RWPE2 (cell line): Measurements from ENCODE around the gene AMZ2.
"Not testable (repeated sequence)": the region's sequence is repeated elsewhere in the genome, so short reads cannot be mapped to it uniquely, and the experiment has no call there.

Experiments used
- ATAC-seq: fragments of 200-7000 bp; cut with Tn5 transposase; 3 replicates; pipeline ENCODE4 v1.9.1; 2021; ENCODE audit warnings: low read depth
- DNase-seq: peaks from one replicate; pipeline ENCODE4 v3.0.0-alpha.2; 2020; ENCODE audit warnings: low spot score
- H3K27ac ChIP-seq: fragments of 450-650 bp; 2 replicates; pipeline ENCODE4 v1.5.1; 2017; ENCODE audit warnings: mild to moderate bottlenecking; ENCODE audit not compliant: poor library complexity, severe bottlenecking
- H3K27me3 ChIP-seq: fragments of 250-450 bp; sonication (Bioruptor Pico); 2 replicates; pipeline ENCODE4 v1.5.1; 2021; ENCODE audit warnings: mild to moderate bottlenecking, moderate library complexity; ENCODE audit not compliant: insufficient read depth, poor library complexity, severe bottlenecking
- H3K36me3 ChIP-seq: fragments of 250-450 bp; sonication (Bioruptor Pico); 2 replicates; pipeline ENCODE4 v1.5.1; 2020; ENCODE audit warnings: low read depth, mild to moderate bottlenecking, moderate library complexity
- H3K4me1 ChIP-seq: fragments of 250-450 bp; sonication (Bioruptor Pico); 2 replicates; pipeline ENCODE4 v1.5.1; 2021; ENCODE audit warnings: mild to moderate bottlenecking, moderate library complexity; ENCODE audit not compliant: insufficient read depth, poor library complexity, severe bottlenecking
- H3K4me3 ChIP-seq: fragments of 250-450 bp; sonication (Bioruptor Pico); 2 replicates; pipeline ENCODE4 v1.5.1; 2021; ENCODE audit warnings: mild to moderate bottlenecking, moderate library complexity; ENCODE audit not compliant: severe bottlenecking
- H3K9me3 ChIP-seq: fragments of 250-450 bp; sonication (Bioruptor Pico); 2 replicates; pipeline ENCODE4 v1.5.1; 2021; ENCODE audit warnings: mild to moderate bottlenecking, moderate library complexity; ENCODE audit not compliant: severe bottlenecking
- CTCF ChIP-seq: fragments of 450-650 bp; IDR thresholded peaks from one replicate; pipeline ENCODE4 v1.5.1; 2017; ENCODE audit warnings: mild to moderate bottlenecking, moderate library complexity; ENCODE audit not compliant: poor library complexity, severe bottlenecking

AMZ2 gene, protein sequence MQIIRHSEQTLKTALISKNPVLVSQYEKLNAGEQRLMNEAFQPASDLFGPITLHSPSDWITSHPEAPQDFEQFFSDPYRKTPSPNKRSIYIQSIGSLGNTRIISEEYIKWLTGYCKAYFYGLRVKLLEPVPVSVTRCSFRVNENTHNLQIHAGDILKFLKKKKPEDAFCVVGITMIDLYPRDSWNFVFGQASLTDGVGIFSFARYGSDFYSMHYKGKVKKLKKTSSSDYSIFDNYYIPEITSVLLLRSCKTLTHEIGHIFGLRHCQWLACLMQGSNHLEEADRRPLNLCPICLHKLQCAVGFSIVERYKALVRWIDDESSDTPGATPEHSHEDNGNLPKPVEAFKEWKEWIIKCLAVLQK

DNA sequence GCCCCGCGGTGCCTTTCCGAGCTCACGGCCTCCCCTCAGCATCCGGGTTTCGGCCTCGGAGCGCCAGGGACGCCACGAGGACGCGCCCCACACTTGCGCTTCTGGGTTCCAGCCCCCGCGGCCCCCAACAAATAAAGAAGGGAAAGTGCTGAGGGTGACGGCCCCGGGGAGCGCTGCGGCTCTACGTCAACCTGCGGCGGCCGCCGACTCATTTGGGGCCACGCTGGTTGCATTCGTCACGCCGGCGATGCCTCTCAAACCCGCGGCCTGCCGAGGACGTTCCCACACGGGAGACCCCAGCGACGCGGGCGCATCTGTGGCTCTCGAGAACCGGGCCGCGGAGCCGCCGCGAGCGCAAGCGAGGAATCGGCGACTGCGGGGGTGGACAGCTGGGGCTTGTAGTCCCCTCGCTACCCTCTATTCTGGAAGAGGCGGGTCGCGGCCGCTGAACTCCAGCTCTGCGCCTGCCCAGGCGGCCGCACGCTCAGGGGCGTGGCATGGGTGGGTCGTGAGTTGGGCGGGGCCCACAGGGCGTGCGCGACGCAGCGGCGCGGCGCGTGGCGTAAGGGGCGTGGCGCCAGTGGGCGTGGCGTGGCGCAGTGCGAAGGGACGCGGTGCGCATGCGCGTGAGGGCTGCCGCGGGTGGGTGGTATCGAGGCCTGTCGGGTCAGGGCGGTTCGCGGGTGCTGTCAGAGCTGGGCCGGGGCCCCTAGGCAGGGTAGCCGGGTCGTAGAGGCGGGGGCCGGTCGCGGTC lies at the start of gene AMZ2:
TSS of gene AMZ2 (plus strand) at position 599 of the 754 bp plus-strand sequence. CDS start 2,145 bp downstream, outside the sequence.
- peaks cover 4% of the 10 kb centered on the region for H3K4me1 ChIP-seq
- H3K4me3 ChIP-seq = peak within 1 kb of the TSS; percentile 77
- ATAC-seq (peak; percentile 97), DNase-seq (peak; percentile 88)
- TF ChIP-seq CTCF = no peak
- no peaks in the 10 kb centered on the region for H3K9me3 ChIP-seq
- H3K27me3 ChIP-seq = no peaks in the 10 kb centered on the region
- peaks cover 25% of the 10 kb centered on the region for H3K36me3 ChIP-seq
- H3K27ac ChIP-seq = peak within 1 kb of the TSS; percentile 57

DNA sequence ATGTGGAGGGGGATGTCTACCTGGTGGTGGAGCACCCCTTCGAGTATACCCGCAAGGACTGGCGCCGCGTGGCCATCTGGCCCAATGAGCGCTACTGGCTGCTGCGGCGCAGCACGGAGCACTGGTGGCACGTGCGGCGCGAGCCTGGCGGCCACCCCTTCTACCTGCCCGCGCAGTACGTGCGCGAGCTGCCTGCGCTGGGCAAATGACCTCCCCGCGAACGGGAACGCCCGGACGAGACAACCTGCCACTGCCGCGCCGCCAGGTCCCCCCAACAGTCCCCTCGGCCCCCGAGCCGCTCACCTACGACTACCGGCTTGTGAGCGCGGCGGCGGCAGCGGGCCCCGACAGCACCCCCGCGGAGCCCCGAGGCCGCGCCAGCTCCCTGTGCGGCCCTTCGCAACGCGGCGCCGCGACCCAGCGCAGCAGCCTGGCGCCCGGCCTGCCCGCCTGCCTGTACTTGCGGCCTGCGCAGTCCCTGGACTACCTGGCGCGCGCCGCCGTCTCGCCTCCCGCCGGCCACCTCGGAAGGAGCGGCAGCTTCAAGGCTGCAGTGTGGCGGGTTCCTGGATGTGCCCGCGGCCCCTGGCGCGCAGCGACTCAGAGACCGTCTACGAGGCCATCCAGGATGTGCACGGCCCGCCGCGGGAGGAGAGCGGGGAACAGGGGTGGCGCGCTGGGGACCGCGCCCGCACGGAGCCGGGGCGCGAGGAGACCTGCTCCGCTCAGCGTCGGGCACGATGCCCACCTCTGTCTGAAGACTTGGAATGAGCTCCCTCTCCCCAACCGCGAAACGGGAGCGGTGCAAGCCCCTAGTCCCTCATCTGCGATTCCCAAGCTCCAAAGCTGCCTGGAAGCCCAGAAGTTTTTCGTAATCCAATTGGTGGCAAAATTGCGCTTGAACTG lies 48.7 kb upstream of the AMZ2 start:
- DNase-seq (no peak), ATAC-seq (peak; percentile 54)
- H3K27ac ChIP-seq = no peak overlapping the region
- no peaks in the 10 kb centered on the region for H3K4me1 ChIP-seq
- H3K27me3 ChIP-seq = peaks cover 55% of the 10 kb centered on the region
- H3K9me3 ChIP-seq = no peaks in the 10 kb centered on the region
- H3K36me3 ChIP-seq = no peaks in the 10 kb centered on the region
- TF ChIP-seq CTCF = no peak
- H3K4me3 ChIP-seq = peak overlapping the region; percentile 17

- TF ChIP-seq CTCF = no peak
- no peak for ATAC-seq
- Histone ChIP-seq H3K27me3 (peaks cover 49% of the 10 kb centered on the region), H3K27ac (no peak overlapping the region), H3K36me3 (no peaks in the 10 kb centered on the region), H3K4me1 (no peaks in the 10 kb centered on the region), H3K9me3 (no peaks in the 10 kb centered on the region), H3K4me3 (no peak overlapping the region)
- DNase-seq = no peak
These were observed 47.8 kb upstream of the AMZ2 start for GRCh38 chr17:68199837-68200688.

GRCh38 chr17:68200689-68201417 lies 47.0 kb upstream of the AMZ2 start:
- peak; percentile 88 for TF ChIP-seq CTCF
- DNase-seq (peak; percentile 74), ATAC-seq (peak; percentile 53)
- H3K4me1 ChIP-seq = no peaks in the 10 kb centered on the region
- peaks cover 46% of the 10 kb centered on the region for H3K27me3 ChIP-seq
- H3K4me3 ChIP-seq = no peak overlapping the region
- no peak overlapping the region for H3K27ac ChIP-seq
- no peaks in the 10 kb centered on the region for H3K9me3 ChIP-seq
- H3K36me3 ChIP-seq = no peaks in the 10 kb centered on the region

- not testable (repeated sequence) for H3K27ac ChIP-seq, H3K4me1 ChIP-seq, ATAC-seq, DNase-seq, H3K36me3 ChIP-seq, H3K4me3 ChIP-seq, H3K9me3 ChIP-seq
- H3K27me3 ChIP-seq = peaks cover 43% of the 10 kb centered on the region
These were observed 46.4 kb upstream of the AMZ2 start for GRCh38 chr17:68201418-68201771.

DNA sequence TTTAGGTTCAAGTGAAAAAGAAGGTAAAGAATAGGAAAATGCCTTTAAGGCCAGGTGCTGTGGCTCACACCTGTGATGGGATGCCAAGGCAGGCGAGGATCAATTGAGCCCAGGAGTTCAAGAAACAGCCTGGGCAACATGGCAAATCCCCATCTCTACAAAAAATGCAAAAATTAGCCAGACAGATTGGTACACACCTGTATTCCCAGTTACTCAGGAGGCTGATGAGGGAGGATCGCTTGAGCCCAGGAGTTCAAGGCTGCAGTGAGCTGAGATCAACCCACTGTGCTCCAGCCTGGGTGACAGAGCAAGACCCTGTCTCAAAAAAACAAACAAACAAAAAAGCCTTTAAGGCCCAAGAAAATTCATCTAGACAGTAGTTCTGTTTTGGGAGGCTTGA lies 45.5 kb upstream of the AMZ2 start:
- not testable (repeated sequence) for H3K4me1 ChIP-seq, ATAC-seq, H3K9me3 ChIP-seq, H3K27ac ChIP-seq, DNase-seq, H3K36me3 ChIP-seq, H3K4me3 ChIP-seq
- H3K27me3 ChIP-seq = peaks cover 34% of the 10 kb centered on the region
